Large intestine (tissue), 3 donors: ENCODE results near the gene SUGP2. TPM values are rescaled to one million over a fixed set of nuclear protein-coding genes. Genes with fewer than 3 reads are reported as not detected.
"Not testable (repeated sequence)": the region's sequence is repeated elsewhere in the genome, so short reads cannot be mapped to it uniquely, and the experiment has no call there.

Source experiments
- DNase-seq, 2 donors: peaks; one replicate each; pipeline versions ENCODE4 v3.0.0 to v3.0.0-alpha.2; 2013
- H3K27ac ChIP-seq: one replicate; pipeline ENCODE4 v1.5.1; 2013; ENCODE audit warnings: low read length
- H3K27me3 ChIP-seq: 2 replicates; pipeline ENCODE4 v1.6.1; 2013; ENCODE audit warnings: low read length; ENCODE audit not compliant: control insufficient read depth, insufficient read depth
- H3K36me3 ChIP-seq: 2 replicates; pipeline ENCODE4 v1.6.1; 2013; ENCODE audit warnings: low read length; ENCODE audit not compliant: control insufficient read depth, insufficient read depth
- H3K4me1 ChIP-seq: one replicate; pipeline ENCODE4 v1.6.1; 2013; ENCODE audit warnings: low read length; ENCODE audit not compliant: control insufficient read depth, insufficient read depth
- H3K4me3 ChIP-seq: one replicate; pipeline ENCODE4 v1.5.1; 2013; ENCODE audit warnings: low read length
- H3K9me3 ChIP-seq: one replicate; pipeline ENCODE4 v1.6.1; 2013; ENCODE audit warnings: mild to moderate bottlenecking, low read depth, low read length, moderate library complexity; ENCODE audit not compliant: control insufficient read depth
- WGBS: methylation state at CpG from one replicate; pipeline ENCODE4 v1.1.5; 2013; ENCODE audit warnings: low lambda C conversion rate; ENCODE audit not compliant: insufficient coverage; 5-methylcytosine and 5-hydroxymethylcytosine counted together
- polyA plus RNA-seq: library from polyadenylated mRNA; unstranded; fragments of 120-200 nt; gene quantifications from one replicate; pipeline ENCODE4 v1.2.1, GENCODE V29; 2013

SUGP2 gene
- polyA plus RNA-seq, 1 donor, result 90.0 TPM

GRCh38 chr19:19032420-19033175 lies 719 bp downstream of the SUGP2 start:
- peak; percentile 55 to 79 for DNase-seq
- H3K27ac ChIP-seq, result peak overlapping the region; percentile 73
- peak overlapping the region; percentile 89 for H3K4me3 ChIP-seq
- H3K9me3 ChIP-seq, result no peaks in the 10 kb centered on the region
- peaks cover 13% of the 10 kb centered on the region for H3K4me1 ChIP-seq
- H3K36me3 ChIP-seq, result peaks cover 34% of the 10 kb centered on the region
- H3K27me3 ChIP-seq, result no peaks in the 10 kb centered on the region
- WGBS, result no CpG with 5 or more reads among the region's 31 CpGs

DNA sequence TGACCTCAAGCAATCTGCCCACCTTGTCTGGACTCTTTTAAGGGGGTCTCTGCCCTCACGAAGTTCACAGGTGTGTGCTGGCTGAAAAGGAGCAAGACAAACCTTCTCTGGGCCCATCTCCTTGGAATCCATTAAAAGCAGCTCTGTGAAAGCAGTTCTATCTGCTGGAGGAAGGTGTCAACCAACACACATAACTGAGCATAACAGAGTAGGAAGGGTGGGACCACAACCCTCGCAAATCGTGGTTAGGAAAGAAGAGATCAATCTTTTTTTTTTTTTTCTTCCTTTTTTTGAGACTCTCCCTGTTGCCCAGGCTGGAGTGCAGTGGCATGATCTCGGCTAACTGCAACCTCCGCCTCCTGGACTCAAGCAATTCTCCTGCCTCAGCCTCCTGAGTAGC lies 1.4 kb downstream of the SUGP2 start:
- no peak for DNase-seq
- no peaks in the 10 kb centered on the region for H3K9me3 ChIP-seq
- no peak overlapping the region for H3K4me3 ChIP-seq
- peaks cover 38% of the 10 kb centered on the region for H3K36me3 ChIP-seq
- H3K27me3 ChIP-seq, result no peaks in the 10 kb centered on the region
- peaks cover 13% of the 10 kb centered on the region for H3K4me1 ChIP-seq
- H3K27ac ChIP-seq, result no peak overlapping the region
- WGBS, result 63% methylated on average over 2 of the region's 5 CpGs

DNA sequence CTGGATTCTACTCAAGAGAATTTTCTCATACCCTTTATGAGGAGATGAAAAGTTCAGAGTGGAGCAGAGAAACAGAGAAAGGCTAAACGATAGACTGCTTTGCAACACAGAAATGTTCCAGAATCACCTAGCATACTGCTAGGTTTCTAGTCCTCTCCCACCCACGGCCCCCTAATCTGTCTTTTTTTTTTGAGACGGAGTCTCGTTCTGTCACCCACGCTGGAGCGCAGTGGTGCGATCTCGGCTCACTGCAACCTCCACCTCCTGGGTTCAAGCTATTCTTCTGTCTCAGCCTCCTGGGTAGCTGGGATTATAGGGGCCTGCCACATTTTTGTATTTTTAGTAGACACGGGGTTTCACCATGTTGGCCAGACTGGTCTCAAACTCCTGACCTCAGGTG lies 4.8 kb downstream of the SUGP2 start:
- WGBS, result no CpG with 5 or more reads among the region's 9 CpGs
- Histone ChIP-seq H3K4me3 (no peak overlapping the region), H3K4me1 (peaks cover 7% of the 10 kb centered on the region), H3K27me3 (no peaks in the 10 kb centered on the region), H3K27ac (no peak overlapping the region), H3K9me3 (no peaks in the 10 kb centered on the region), H3K36me3 (peaks cover 65% of the 10 kb centered on the region)
- no peak for DNase-seq

DNA sequence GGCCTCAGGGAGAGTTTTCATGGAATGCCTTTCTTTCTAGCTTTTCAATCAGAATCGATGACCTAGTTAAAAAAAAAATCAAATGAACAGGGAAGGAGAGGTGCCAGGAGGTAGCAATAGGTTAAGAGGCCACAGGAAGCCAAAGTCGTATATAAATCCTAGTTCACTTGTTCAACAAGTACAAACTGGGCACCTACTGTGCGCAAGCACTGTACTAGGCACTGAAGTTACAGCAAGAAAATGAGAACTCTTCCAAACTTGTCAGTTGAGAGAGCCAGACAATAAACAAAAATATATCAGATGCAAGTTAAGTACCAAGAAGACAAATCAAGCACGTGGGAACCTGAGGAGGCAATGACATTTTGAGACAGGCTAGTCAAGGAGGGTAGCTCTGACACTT lies 6.1 kb downstream of the SUGP2 start:
- H3K9me3 ChIP-seq, result no peaks in the 10 kb centered on the region
- H3K27ac ChIP-seq, result no peak overlapping the region
- H3K36me3 ChIP-seq, result peaks cover 77% of the 10 kb centered on the region
- H3K4me3 ChIP-seq, result no peak overlapping the region
- peaks cover 3% of the 10 kb centered on the region for H3K4me1 ChIP-seq
- no CpG with 5 or more reads among the region's 4 CpGs for WGBS
- no peaks in the 10 kb centered on the region for H3K27me3 ChIP-seq
- no peak for DNase-seq

GRCh38 chr19:19026299-19026971 lies 6.9 kb downstream of the SUGP2 start:
- no peak overlapping the region for H3K27ac ChIP-seq
- DNase-seq, result no peak
- no peaks in the 10 kb centered on the region for H3K27me3 ChIP-seq
- H3K4me3 ChIP-seq, result no peak overlapping the region
- H3K4me1 ChIP-seq, result no peaks in the 10 kb centered on the region
- H3K36me3 ChIP-seq, result peaks cover 78% of the 10 kb centered on the region
- 100% methylated on average over 2 of the region's 10 CpGs for WGBS
- H3K9me3 ChIP-seq, result no peaks in the 10 kb centered on the region

DNA sequence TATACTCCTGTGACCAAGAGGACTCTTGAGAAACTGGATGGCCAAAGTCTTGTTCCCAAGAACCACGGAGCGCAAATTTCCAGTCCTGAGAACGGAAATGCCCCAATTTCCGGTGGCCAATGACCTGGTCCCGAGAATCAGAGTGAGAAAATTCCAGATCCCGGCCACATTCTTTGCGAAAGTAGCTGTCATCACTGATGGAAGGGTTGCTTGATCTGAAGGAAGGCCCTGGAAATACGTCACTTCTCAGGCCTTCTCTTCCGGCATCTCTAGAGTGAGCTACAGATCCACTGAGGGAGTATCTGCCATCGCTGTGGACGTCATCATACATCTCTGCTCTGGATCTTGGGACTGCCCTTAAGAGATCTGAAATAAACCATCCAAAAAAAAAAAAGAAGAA lies 7.5 kb downstream of the SUGP2 start:
- no peak overlapping the region for H3K4me3 ChIP-seq
- H3K27ac ChIP-seq, result no peak overlapping the region
- peaks cover 77% of the 10 kb centered on the region for H3K36me3 ChIP-seq
- 100% methylated on average over 2 of the region's 11 CpGs for WGBS
- H3K9me3 ChIP-seq, result no peaks in the 10 kb centered on the region
- no peaks in the 10 kb centered on the region for H3K4me1 ChIP-seq
- no peak for DNase-seq
- no peaks in the 10 kb centered on the region for H3K27me3 ChIP-seq

DNA sequence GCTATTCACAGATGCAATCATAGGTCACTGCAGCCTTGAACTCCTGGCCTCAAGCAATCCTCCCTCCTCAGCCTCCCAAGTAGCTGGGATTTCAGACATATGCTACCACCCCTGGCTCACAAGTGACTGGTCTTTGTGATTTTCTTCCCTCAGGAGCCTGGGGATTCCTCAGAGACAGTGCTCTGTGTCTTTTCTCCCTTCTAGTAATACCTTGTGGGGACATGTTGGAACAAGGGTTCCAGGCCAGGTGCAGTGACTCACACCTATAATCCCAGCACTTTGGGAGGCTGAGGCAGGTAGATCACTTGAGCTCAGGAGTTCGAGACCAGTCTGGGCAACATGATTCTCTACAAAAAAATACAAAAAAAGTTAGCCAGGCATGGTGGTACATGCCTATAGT lies 9.9 kb downstream of the SUGP2 start:
- not testable (repeated sequence) for H3K4me3 ChIP-seq, H3K4me1 ChIP-seq, H3K27ac ChIP-seq, H3K27me3 ChIP-seq, H3K9me3 ChIP-seq, DNase-seq
- peaks cover 64% of the 10 kb centered on the region for H3K36me3 ChIP-seq
- WGBS, result no CpG with 5 or more reads among the region's 1 CpG

DNA sequence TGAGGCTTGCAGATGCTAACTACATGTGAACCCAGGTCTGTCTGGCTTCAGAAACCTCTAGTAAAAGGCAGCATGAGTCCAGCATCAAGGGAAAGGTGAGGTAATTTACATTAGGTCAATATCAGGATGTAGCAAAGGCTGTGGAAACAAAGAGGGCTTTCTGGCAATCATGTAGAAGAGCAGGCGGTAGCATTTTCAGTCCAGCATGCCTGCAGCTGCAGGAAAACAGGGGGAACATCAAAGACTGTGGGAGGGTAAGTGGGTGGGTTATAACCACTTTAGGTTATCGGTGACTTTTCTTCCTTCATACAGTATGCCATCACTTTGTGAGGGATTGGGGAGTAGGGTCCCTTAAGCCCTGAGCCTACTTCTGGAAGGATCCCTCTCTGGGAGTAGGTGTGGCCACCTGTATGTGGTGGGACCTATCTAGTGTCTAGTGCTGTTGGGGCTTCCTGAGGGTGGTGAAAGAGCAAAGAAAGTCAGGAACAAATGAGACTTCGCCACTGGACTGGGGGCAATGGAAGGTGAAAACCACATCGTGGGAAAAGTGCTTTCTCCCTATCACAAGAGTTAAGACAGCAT lies 10.8 kb downstream of the SUGP2 start:
- Histone ChIP-seq H3K4me1 (no peaks in the 10 kb centered on the region), H3K36me3 (peaks cover 66% of the 10 kb centered on the region), H3K9me3 (no peaks in the 10 kb centered on the region), H3K27ac (no peak overlapping the region), H3K27me3 (no peaks in the 10 kb centered on the region), H3K4me3 (no peak overlapping the region)
- DNase-seq, result no peak
- no CpG with 5 or more reads among the region's 4 CpGs for WGBS

DNA sequence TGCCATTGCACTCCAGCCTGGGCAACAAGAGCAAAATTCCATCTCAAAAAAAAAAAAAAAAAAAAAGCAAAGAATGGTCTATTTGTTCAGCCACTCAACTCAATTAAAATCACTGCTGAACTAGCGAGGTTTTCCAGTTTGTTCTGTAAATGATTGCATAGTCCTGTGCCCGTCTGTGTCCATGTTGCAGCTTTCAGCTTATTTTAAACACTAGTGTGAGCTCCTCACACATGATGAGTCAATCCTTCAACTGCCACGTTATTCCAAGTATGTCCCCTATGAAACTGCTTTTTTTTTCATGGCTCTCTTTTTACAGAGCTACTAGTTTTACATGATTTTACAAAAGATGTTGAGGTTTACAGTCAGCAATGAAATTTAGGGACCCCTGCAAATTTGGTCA lies 12.2 kb downstream of the SUGP2 start:
- peaks cover 62% of the 10 kb centered on the region for H3K36me3 ChIP-seq
- DNase-seq, result no peak

GRCh38 chr19:19010551-19010950 lies 22.8 kb downstream of the SUGP2 start:
- no peak for DNase-seq
- Histone ChIP-seq H3K36me3 (peaks cover 75% of the 10 kb centered on the region), H3K4me1 (no peaks in the 10 kb centered on the region), H3K4me3 (no peak overlapping the region), H3K27ac (no peak overlapping the region), H3K9me3 (no peaks in the 10 kb centered on the region), H3K27me3 (no peaks in the 10 kb centered on the region)
- WGBS, result no CpG with 5 or more reads among the region's 5 CpGs

More for the DNA sequence above, 12.2 kb downstream of the SUGP2 start:
- Histone ChIP-seq H3K27me3 (no peaks in the 10 kb centered on the region), H3K4me1 (peaks cover 2% of the 10 kb centered on the region), H3K4me3 (no peak overlapping the region), H3K9me3 (no peaks in the 10 kb centered on the region), H3K27ac (no peak overlapping the region)
- WGBS, result 80% methylated on average over 2 of the region's 3 CpGs
